GM12878 (cell line): ENCODE data around the gene NOTCH1. TPM values are rescaled to one million over a fixed set of nuclear protein-coding genes. Genes with fewer than 3 reads are reported as not detected.

Experiments used
- ATAC-seq: fragments of 200-7000 bp; cut with Tn5 transposase; 3 replicates; pipeline ENCODE4 v1.9.1; 2020; ENCODE audit warnings: mild to moderate bottlenecking, moderate library complexity
- BruUV-seq: library from RNA; stranded (reverse); fragments of 400-500 nt; replicated peaks from 2 replicates; lab custom pipeline; 2021; lab: Mats Ljungman, UMichigan
- CTCF ChIA-PET: fragments of 300-600 bp; sonication (Branson Sonifier 250); formaldehyde crosslinking; extraction: SDS; loops from one replicate; lab custom pipeline; 2021; ENCODE audit warnings: inconsistent platforms; lab: Yijun Ruan, JAX
- POLR2A ChIA-PET: fragments of 350-600 bp; formaldehyde crosslinking; extraction: SDS; loops from one replicate; lab custom pipeline; 2021; ENCODE audit warnings: inconsistent platforms; lab: Charles Lee
- RAD21 ChIA-PET: fragments of 300-600 bp; sonication (Branson Sonifier 250); formaldehyde crosslinking; loops from one replicate; lab custom pipeline; 2023; ENCODE audit warnings: antibody characterized with exemption; ENCODE audit not compliant: unreplicated experiment; lab: Charles Lee
- SMC1A ChIA-PET: fragments of 300-600 bp; sonication (Branson Sonifier 250); formaldehyde crosslinking; loops from one replicate; lab custom pipeline; 2023; ENCODE audit not compliant: unreplicated experiment, uncharacterized antibody; lab: Charles Lee
- DNase-seq: peaks from one replicate; pipeline ENCODE4 v3.0.0-alpha.2; 2011; ENCODE audit warnings: low read depth, low spot score
- FAIRE-seq: peaks from 3 replicates; lab custom pipeline; 2011; peaks lifted over from hg19 to GRCh38; lab: Jason Lieb, UNC
- H2AFZ ChIP-seq: 2 replicates; pipeline ENCODE4 v1.6.0; 2011; ENCODE audit warnings: low read depth, low read length, control low read depth; ENCODE audit not compliant: control insufficient read depth
- H3K27ac ChIP-seq: 2 replicates; pipeline ENCODE4 v1.5.1; 2011; ENCODE audit warnings: control low read depth; ENCODE audit not compliant: control insufficient read depth, insufficient read depth
- H3K27me3 ChIP-seq, 2 experiments: replicated peaks in 1 of 2; 2 replicates each; pipeline versions ENCODE4 v1.6.0 to v1.6.1; 2011; ENCODE audit warnings: low read length in 1 of 2; ENCODE audit not compliant: control insufficient read depth in 2 of 2, insufficient read depth in 2 of 2
- H3K36me3 ChIP-seq, 2 experiments: 2 replicates each; pipeline ENCODE4 v1.5.1; 2011; ENCODE audit warnings: low read length in 1 of 2; ENCODE audit not compliant: control insufficient read depth in 2 of 2, insufficient read depth in 2 of 2
- H3K4me1 ChIP-seq: 2 replicates; pipeline ENCODE4 v1.6.1; 2011; ENCODE audit warnings: mild to moderate bottlenecking, low read length, moderate library complexity, mixed read lengths; ENCODE audit not compliant: control insufficient read depth, insufficient read depth
- H3K4me2 ChIP-seq: 2 replicates; pipeline ENCODE4 v1.6.0; 2011; ENCODE audit warnings: control low read depth; ENCODE audit not compliant: control insufficient read depth, insufficient read depth
- H3K4me3 ChIP-seq: fragments of 200-600 bp; sonication (generic); 2 replicates; pipeline ENCODE4 v1.5.1; 2016
- H3K79me2 ChIP-seq: 2 replicates; pipeline ENCODE4 v1.6.0; 2011; ENCODE audit warnings: low read length; ENCODE audit not compliant: control insufficient read depth, insufficient read depth
- H3K9ac ChIP-seq: 2 replicates; pipeline ENCODE4 v1.8.0; 2011; ENCODE audit warnings: low read length, control low read depth, mixed read lengths; ENCODE audit not compliant: control insufficient read depth, insufficient read depth
- H3K9me3 ChIP-seq: replicated peaks from 3 replicates; pipeline ENCODE4 v1.5.1; 2011; ENCODE audit warnings: mild to moderate bottlenecking, low read length; ENCODE audit not compliant: control insufficient read depth, insufficient read depth
- H4K20me1 ChIP-seq: 2 replicates; pipeline ENCODE4 v1.6.0; 2011; ENCODE audit not compliant: control insufficient read depth, insufficient read depth
- EED ChIP-seq: sonication (generic); IDR thresholded peaks from 2 replicates; pipeline ENCODE4 v1.6.1; 2016; ENCODE audit warnings: antibody characterized with exemption, low read depth
- PAX8 ChIP-seq: fragments of 450-650 bp; IDR thresholded peaks from 2 replicates; pipeline ENCODE4 v1.6.1; 2017; ENCODE audit warnings: mild to moderate bottlenecking, moderate library complexity
- RCOR1 ChIP-seq: conservative IDR thresholded peaks from 2 replicates; pipeline ENCODE4 v1.6.1; 2012; ENCODE audit warnings: low read depth, low read length, improper control_type of control experiment
- RFX5 ChIP-seq: IDR thresholded peaks from 2 replicates; pipeline ENCODE4 v1.6.1; 2011; ENCODE audit warnings: low read depth, low read length, improper control_type of control experiment
- TCF3 ChIP-seq: IDR thresholded peaks from 2 replicates; pipeline ENCODE4 v1.6.1; 2012; ENCODE audit warnings: low read depth, mild to moderate bottlenecking, low read length, borderline replicate concordance; ENCODE audit not compliant: insufficient read depth
- WGBS: methylation state at CpG from one replicate; pipeline ENCODE4 v1.1.6; 2016; ENCODE audit warnings: low lambda C conversion rate; ENCODE audit not compliant: insufficient replicate concordance, insufficient coverage; ENCODE audit errors: missing lambda C conversion rate; 5-methylcytosine and 5-hydroxymethylcytosine counted together
- in situ Hi-C: fragments of 300-500 bp; cut with MboI; formaldehyde crosslinking; loops from 9 replicates; pipeline ENCODE4 v1.14.3; 2018; ENCODE audit warnings: mixed read lengths
- intact Hi-C: fragments of 100-400 bp; cut with micrococcal nuclease; formaldehyde crosslinking; loops from one replicate; pipeline ENCODE4 v1.14.2; 2022; ENCODE audit not compliant: unreplicated experiment
- polyA plus RNA-seq, 11 experiments: library from polyadenylated mRNA; depleted of rRNA in 4 of 11; unstranded in 6 of 11; stranded (reverse) in 5 of 11; fragments of >200 nt; fragmentation: Nextera tagmentation in 4 of 11; fragmentation: Illumina TruSeq in 1 of 11; extraction: Ambion mirVana in 4 of 11; extraction: Trizol in 1 of 11; gene quantifications; 1 replicate in 1 of 11; 2 replicates in 10 of 11; pipeline versions ENCODE4 v1.2.1 to v1.2.3, GENCODE V29; 2011 to 2016; ENCODE audit warnings: inconsistent platforms in 2 of 11, missing spikeins in 2 of 11, low read depth in 1 of 11
- total RNA-seq, 4 experiments: library from RNA; depleted of rRNA in 3 of 4; stranded (reverse); fragments of >200 nt in 3 of 4; fragmentation: Illumina TruSeq in 1 of 4; extraction: Trizol in 1 of 4; gene quantifications; 2 replicates each; pipeline versions ENCODE4 v1.2.1 to v1.2.3, GENCODE V29; 2013 to 2021
- TF ChIP-seq, protein P1 (sequence below): fragments of 450-650 bp; IDR thresholded peaks from 2 replicates; pipeline ENCODE4 v1.6.1; 2017; ENCODE audit warnings: antibody characterized with exemption, mild to moderate bottlenecking, moderate library complexity

NOTCH1 gene
- total and polyA plus RNA-seq, 10 of the 15 experiments (the other 5 are each of a cell fraction or from before 2014, with no cell fraction given): 0.02 to 40.0 (median 3.7) TPM

DNA sequence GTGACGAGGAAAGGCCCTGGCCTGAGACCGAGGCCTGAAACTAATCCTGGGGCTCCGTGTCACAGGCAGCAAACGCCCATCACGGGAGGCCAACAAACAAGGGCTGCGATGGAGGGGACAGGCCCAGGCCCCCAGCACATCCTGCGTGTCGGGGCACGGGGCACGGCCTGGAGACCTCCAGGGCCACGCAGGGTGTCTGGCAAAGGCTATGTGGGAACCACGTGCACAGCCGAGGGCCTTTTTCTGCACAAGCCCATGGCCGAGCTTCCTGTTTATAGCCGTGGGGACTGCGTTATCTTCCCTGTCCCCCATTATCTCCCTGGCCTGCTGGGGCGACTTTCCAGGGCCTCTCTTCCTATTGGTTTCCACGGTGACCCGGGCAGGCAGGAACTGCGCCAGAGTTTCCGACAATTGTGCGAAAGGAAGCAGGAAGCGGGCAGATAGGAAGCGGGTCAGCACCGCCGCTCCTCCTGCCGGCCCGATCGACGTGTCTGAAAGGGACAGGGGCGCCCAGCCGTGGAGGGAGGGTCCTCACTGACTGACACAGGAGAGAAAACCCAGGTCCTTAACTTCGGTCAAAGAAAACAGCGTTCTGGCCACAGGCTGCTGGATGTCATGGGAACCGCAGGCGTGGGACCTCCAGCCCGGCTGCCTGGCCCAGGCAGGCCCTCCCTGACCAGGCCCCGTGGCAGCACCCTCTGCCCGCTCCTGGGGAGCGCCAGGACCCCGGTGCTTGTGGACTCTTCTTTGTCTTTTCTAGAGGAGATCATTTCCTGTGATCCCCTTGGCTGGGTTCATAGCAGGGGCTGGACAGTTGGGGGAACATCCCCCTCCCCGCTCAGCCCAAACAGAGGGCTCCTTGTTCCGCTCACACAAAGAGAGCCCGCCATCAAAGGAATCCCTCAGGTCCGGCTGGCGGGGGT is 33.9 kb downstream of the NOTCH1 start:
- H3K36me3 ChIP-seq: peaks cover 2 to 72% of the 10 kb centered on the region in 2 experiments; a peak in 3 of 4 replicates
- RAD21 ChIA-PET: no interaction called here
- TF ChIP-seq RFX5: no peak
- no peak for TF ChIP-seq TCF3
- no peak for TF ChIP-seq RCOR1
- no peak for TF ChIP-seq EED
- no peak for TF ChIP-seq PAX8
- TF ChIP-seq, all 136 proteins: peak for 0

GRCh38 chr9:136511144-136511669 is 34.6 kb downstream of the NOTCH1 start:
- intact Hi-C loops (no loop called here), in situ Hi-C loops (no loop called here)
- H3K9me3 ChIP-seq: no peaks in the 10 kb centered on the region
- H3K27ac ChIP-seq: no peak overlapping the region
- CTCF ChIA-PET: no interaction called here
- H2AFZ ChIP-seq: no peak overlapping the region
- TF ChIP-seq, protein P1, sequence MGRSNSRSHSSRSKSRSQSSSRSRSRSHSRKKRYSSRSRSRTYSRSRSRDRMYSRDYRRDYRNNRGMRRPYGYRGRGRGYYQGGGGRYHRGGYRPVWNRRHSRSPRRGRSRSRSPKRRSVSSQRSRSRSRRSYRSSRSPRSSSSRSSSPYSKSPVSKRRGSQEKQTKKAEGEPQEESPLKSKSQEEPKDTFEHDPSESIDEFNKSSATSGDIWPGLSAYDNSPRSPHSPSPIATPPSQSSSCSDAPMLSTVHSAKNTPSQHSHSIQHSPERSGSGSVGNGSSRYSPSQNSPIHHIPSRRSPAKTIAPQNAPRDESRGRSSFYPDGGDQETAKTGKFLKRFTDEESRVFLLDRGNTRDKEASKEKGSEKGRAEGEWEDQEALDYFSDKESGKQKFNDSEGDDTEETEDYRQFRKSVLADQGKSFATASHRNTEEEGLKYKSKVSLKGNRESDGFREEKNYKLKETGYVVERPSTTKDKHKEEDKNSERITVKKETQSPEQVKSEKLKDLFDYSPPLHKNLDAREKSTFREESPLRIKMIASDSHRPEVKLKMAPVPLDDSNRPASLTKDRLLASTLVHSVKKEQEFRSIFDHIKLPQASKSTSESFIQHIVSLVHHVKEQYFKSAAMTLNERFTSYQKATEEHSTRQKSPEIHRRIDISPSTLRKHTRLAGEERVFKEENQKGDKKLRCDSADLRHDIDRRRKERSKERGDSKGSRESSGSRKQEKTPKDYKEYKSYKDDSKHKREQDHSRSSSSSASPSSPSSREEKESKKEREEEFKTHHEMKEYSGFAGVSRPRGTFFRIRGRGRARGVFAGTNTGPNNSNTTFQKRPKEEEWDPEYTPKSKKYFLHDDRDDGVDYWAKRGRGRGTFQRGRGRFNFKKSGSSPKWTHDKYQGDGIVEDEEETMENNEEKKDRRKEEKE: no peak
- TF ChIP-seq, all 136 proteins: peak for 0
- ATAC-seq (no peak), FAIRE-seq (no peak), DNase-seq (no peak)
- Histone ChIP-seq H3K4me2 (no peak overlapping the region), H3K27me3 (no peaks in the 10 kb centered on the region), H3K9ac (no peak overlapping the region), H3K36me3 (peaks cover 2 to 72% of the 10 kb centered on the region in 2 experiments; a peak in 3 of 4 replicates), H3K4me1 (no peaks in the 10 kb centered on the region), H3K4me3 (no peak overlapping the region), H4K20me1 (no peaks in the 10 kb centered on the region), H3K79me2 (no peaks in the 10 kb centered on the region)
- SMC1A ChIA-PET: no interaction called here
- POLR2A ChIA-PET: no interaction called here
- WGBS: 91% methylated on average over 28 of the region's 28 CpGs
- RAD21 ChIA-PET: no interaction called here
- no TSS peak for BruUV-seq

More for the DNA sequence above, 33.9 kb downstream of the NOTCH1 start:
- intact Hi-C loops: no loop called here
- Histone ChIP-seq H4K20me1 (no peaks in the 10 kb centered on the region), H3K4me1 (no peaks in the 10 kb centered on the region), H2AFZ (no peak overlapping the region), H3K27ac (no peak overlapping the region), H3K27me3 (no peaks in the 10 kb centered on the region), H3K4me2 (no peak overlapping the region), H3K79me2 (no peaks in the 10 kb centered on the region), H3K4me3 (no peak overlapping the region), H3K9me3 (no peaks in the 10 kb centered on the region), H3K9ac (no peak overlapping the region)
- DNase-seq (no peak), ATAC-seq (no peak), FAIRE-seq (no peak)
- POLR2A ChIA-PET: no interaction called here
- in situ Hi-C loops: no loop called here
- WGBS: 91% methylated on average over 46 of the region's 46 CpGs
- TSS peak; percentile 56 for BruUV-seq
- CTCF ChIA-PET: no interaction called here
- SMC1A ChIA-PET: no interaction called here
